ENCODE measurements around the gene TET1.

- TF ChIP-seq CTCF (conservative IDR thresholded peaks at IDR 0.05; ENCODE audit: low read depth in 2 of 2), result no peak
- no peak for TF ChIP-seq CREB1 (CRISPR knock-in tag; IDR thresholded peaks at IDR 0.05; ENCODE audit: low read depth)
- no peak for TF ChIP-seq POLR2AphosphoS5 (IDR thresholded peaks at IDR 0.05; ENCODE audit: low read depth)
- TF ChIP-seq EZH2 (IDR thresholded peaks at IDR 0.05; ENCODE audit: low read depth, unreplicated experiment), result no peak
- TF ChIP-seq ZNF462 (CRISPR knock-in tag; IDR thresholded peaks at IDR 0.05), result no peak
- TF ChIP-seq JUNB (IDR thresholded peaks at IDR 0.05; ENCODE audit: unreplicated experiment), result no peak
- no peak for TF ChIP-seq REST (IDR thresholded peaks at IDR 0.05; ENCODE audit: unreplicated experiment)
- no peak for TF ChIP-seq ZNF331 (CRISPR knock-in tag; IDR thresholded peaks at IDR 0.05; ENCODE audit: low read depth)
- TF ChIP-seq STAT1 (IDR thresholded peaks at IDR 0.05; ENCODE audit: unreplicated experiment), result no peak
Measured at GRCh38 chr10:68636335-68636734, 76.2 kb downstream of the TET1 start.

All from GM23338 (cell line).